H9 (cell line): ENCODE results near the gene NUDT22. TPM values are rescaled to one million over a fixed set of nuclear protein-coding genes. Genes with fewer than 3 reads are reported as not detected.
A peak's percentile ranks its signal among the peaks of the same experiment; 100 is the strongest.

Experiments
- DNase-seq: peaks from one replicate; pipeline ENCODE4 v3.0.0-alpha.2; 2017
- H2AFZ ChIP-seq: one replicate; pipeline ENCODE4 v1.6.1; 2013; ENCODE audit warnings: mild to moderate bottlenecking, low read length, control low read depth, moderate library complexity
- H2AK5ac ChIP-seq: 2 replicates; pipeline ENCODE4 v1.6.1; 2013; ENCODE audit warnings: low read length, control low read depth, mixed read lengths; ENCODE audit not compliant: insufficient read length
- H2BK120ac ChIP-seq: one replicate; pipeline ENCODE4 v1.6.1; 2013; ENCODE audit warnings: low read depth, mild to moderate bottlenecking, low read length, control low read depth, inconsistent platforms; ENCODE audit not compliant: poor library complexity, severe bottlenecking
- H2BK12ac ChIP-seq: 2 replicates; pipeline ENCODE4 v1.6.1; 2013; ENCODE audit warnings: low read length, control low read depth, mixed read lengths, low read depth; ENCODE audit not compliant: insufficient read length
- H2BK15ac ChIP-seq: 2 replicates; pipeline ENCODE4 v1.6.1; 2013; ENCODE audit warnings: low read depth, low read length, control low read depth
- H2BK20ac ChIP-seq: one replicate; pipeline ENCODE4 v1.6.1; 2013; ENCODE audit warnings: low read depth, mild to moderate bottlenecking, low read length, control low read depth, inconsistent platforms; ENCODE audit not compliant: poor library complexity, severe bottlenecking
- H2BK5ac ChIP-seq: 2 replicates; pipeline ENCODE4 v1.6.1; 2013; ENCODE audit warnings: low read length, control low read depth, mixed read lengths; ENCODE audit not compliant: insufficient read length
- H3K14ac ChIP-seq: 2 replicates; pipeline ENCODE4 v1.6.1; 2013; ENCODE audit warnings: low read length, control low read depth; ENCODE audit not compliant: insufficient read depth
- H3K18ac ChIP-seq: 2 replicates; pipeline ENCODE4 v1.6.1; 2013; ENCODE audit warnings: low read depth, mild to moderate bottlenecking, mixed read lengths, low read length, control low read depth; ENCODE audit not compliant: insufficient read length
- H3K23ac ChIP-seq: 2 replicates; pipeline ENCODE4 v1.6.1; 2013; ENCODE audit warnings: low read length, control low read depth, mixed read lengths, low read depth; ENCODE audit not compliant: insufficient read length
- H3K23me2 ChIP-seq: 2 replicates; pipeline ENCODE4 v1.6.1; 2013; ENCODE audit warnings: low read depth, mild to moderate bottlenecking, mixed read lengths, low read length, control low read depth; ENCODE audit not compliant: insufficient read length, poor library complexity, severe bottlenecking
- H3K27ac ChIP-seq: 2 replicates; pipeline ENCODE4 v1.5.1; 2013; ENCODE audit warnings: low read length, control low read depth, mixed read lengths, low read depth; ENCODE audit not compliant: insufficient read length
- H3K27me3 ChIP-seq: 2 replicates; pipeline ENCODE4 v1.6.1; 2013; ENCODE audit warnings: low read length, control low read depth, inconsistent platforms; ENCODE audit not compliant: insufficient read depth
- H3K4ac ChIP-seq: 2 replicates; pipeline ENCODE4 v1.6.1; 2013; ENCODE audit warnings: low read depth, mild to moderate bottlenecking, control low read depth, inconsistent platforms, low read length, moderate library complexity
- H3K4me1 ChIP-seq: 2 replicates; pipeline ENCODE4 v1.6.1; 2013; ENCODE audit warnings: low read length, control low read depth, inconsistent platforms; ENCODE audit not compliant: insufficient read depth
- H3K4me2 ChIP-seq: 2 replicates; pipeline ENCODE4 v1.6.1; 2013; ENCODE audit warnings: low read length, control low read depth, mixed read lengths; ENCODE audit not compliant: insufficient read length, insufficient read depth
- H3K56ac ChIP-seq: 2 replicates; pipeline ENCODE4 v1.6.1; 2013; ENCODE audit warnings: low read depth, mild to moderate bottlenecking, mixed read lengths, low read length, control low read depth; ENCODE audit not compliant: insufficient read length
- H3K79me1 ChIP-seq: 2 replicates; pipeline ENCODE4 v1.6.1; 2013; ENCODE audit warnings: low read depth, mild to moderate bottlenecking, moderate library complexity, low read length, control low read depth, inconsistent platforms; ENCODE audit not compliant: insufficient read depth, poor library complexity, severe bottlenecking
- H3K79me2 ChIP-seq: 2 replicates; pipeline ENCODE4 v1.6.1; 2013; ENCODE audit warnings: low read length, control low read depth, inconsistent platforms; ENCODE audit not compliant: insufficient read depth
- H3K9ac ChIP-seq: 2 replicates; pipeline ENCODE4 v1.6.1; 2013; ENCODE audit warnings: low read length, control low read depth, mixed read lengths; ENCODE audit not compliant: insufficient read length; ENCODE audit errors: extremely low read depth
- H3K9me3 ChIP-seq: one replicate; pipeline ENCODE4 v1.6.1; 2013; ENCODE audit warnings: low read depth, low read length, inconsistent platforms; ENCODE audit not compliant: control insufficient read depth
- H3T11ph ChIP-seq: one replicate; pipeline ENCODE4 v1.6.1; 2013; ENCODE audit warnings: mild to moderate bottlenecking, low read length, control low read depth, inconsistent platforms
- H4K20me1 ChIP-seq: one replicate; pipeline ENCODE4 v1.6.1; 2013; ENCODE audit not compliant: control insufficient read depth, insufficient read length, insufficient read depth
- H4K5ac ChIP-seq: 2 replicates; pipeline ENCODE4 v1.6.1; 2013; ENCODE audit warnings: low read depth, mild to moderate bottlenecking, mixed read lengths, low read length, control low read depth; ENCODE audit not compliant: insufficient read length
- H4K8ac ChIP-seq: replicated peaks from 2 replicates; pipeline ENCODE4 v1.6.1; 2013; ENCODE audit warnings: low read length, control low read depth, mixed read lengths, low read depth; ENCODE audit not compliant: insufficient read length
- H4K91ac ChIP-seq: 2 replicates; pipeline ENCODE4 v1.6.1; 2013; ENCODE audit warnings: low read depth, mild to moderate bottlenecking, moderate library complexity, mixed read lengths, low read length, control low read depth; ENCODE audit not compliant: insufficient read length
- H3K27ac Mint-ChIP-seq, 3 experiments: 2 replicates in 2 of 3; 3 replicates in 1 of 3; pipeline ENCODE4 v1.8.0; 2020 to 2021; ENCODE audit warnings: mixed read lengths in 3 of 3, mild to moderate bottlenecking in 1 of 3, moderate library complexity in 1 of 3
- H3K27me3 Mint-ChIP-seq: 2 replicates; pipeline ENCODE4 v1.8.0; 2021; ENCODE audit warnings: low read depth, mild to moderate bottlenecking, moderate library complexity, mixed read lengths
- H3K36me3 Mint-ChIP-seq, 3 experiments: 2 replicates in 2 of 3; 3 replicates in 1 of 3; pipeline ENCODE4 v1.8.0; 2020 to 2021; ENCODE audit warnings: low read depth in 3 of 3, mixed read lengths in 3 of 3; ENCODE audit not compliant: insufficient read depth in 1 of 3
- H3K4me1 Mint-ChIP-seq, 2 experiments: 2 replicates each; pipeline ENCODE4 v1.8.0; 2020; ENCODE audit warnings: mixed read lengths in 2 of 2
- H3K4me3 Mint-ChIP-seq, 2 experiments: 2 replicates in 1 of 2; 3 replicates in 1 of 2; pipeline ENCODE4 v1.8.0; 2020 to 2021; ENCODE audit warnings: mild to moderate bottlenecking in 2 of 2, mixed read lengths in 2 of 2, moderate library complexity in 1 of 2
- H3K9me3 Mint-ChIP-seq, 2 experiments: 2 replicates in 1 of 2; 3 replicates in 1 of 2; pipeline ENCODE4 v1.8.0; 2020; ENCODE audit warnings: mild to moderate bottlenecking in 2 of 2, mixed read lengths in 2 of 2, moderate library complexity in 1 of 2
- WGBS: extraction: QIAGEN DNeasy Blood & Tissue Kit; methylation state at CpG from one replicate; pipeline ENCODE4 v1.1.7; 2013; ENCODE audit warnings: missing lambda C conversion rate, low lambda C conversion rate, mixed read lengths; ENCODE audit not compliant: insufficient read length; ENCODE audit errors: extremely low coverage; 5-methylcytosine and 5-hydroxymethylcytosine counted together
- total RNA-seq: library from RNA; stranded (reverse); gene quantifications from 2 replicates; pipeline ENCODE4 v1.2.1, GENCODE V29; 2021
- TF ChIP-seq, protein P1 (sequence below): fragments of 200-600 bp; sonication (generic); conservative IDR thresholded peaks from 3 replicates; pipeline ENCODE4 v1.8.0; 2021; ENCODE audit warnings: antibody characterized with exemption, mild to moderate bottlenecking

The NUDT22 gene
- total RNA-seq, 1 experiment from 2014 or later, result 39.6 TPM

DNA sequence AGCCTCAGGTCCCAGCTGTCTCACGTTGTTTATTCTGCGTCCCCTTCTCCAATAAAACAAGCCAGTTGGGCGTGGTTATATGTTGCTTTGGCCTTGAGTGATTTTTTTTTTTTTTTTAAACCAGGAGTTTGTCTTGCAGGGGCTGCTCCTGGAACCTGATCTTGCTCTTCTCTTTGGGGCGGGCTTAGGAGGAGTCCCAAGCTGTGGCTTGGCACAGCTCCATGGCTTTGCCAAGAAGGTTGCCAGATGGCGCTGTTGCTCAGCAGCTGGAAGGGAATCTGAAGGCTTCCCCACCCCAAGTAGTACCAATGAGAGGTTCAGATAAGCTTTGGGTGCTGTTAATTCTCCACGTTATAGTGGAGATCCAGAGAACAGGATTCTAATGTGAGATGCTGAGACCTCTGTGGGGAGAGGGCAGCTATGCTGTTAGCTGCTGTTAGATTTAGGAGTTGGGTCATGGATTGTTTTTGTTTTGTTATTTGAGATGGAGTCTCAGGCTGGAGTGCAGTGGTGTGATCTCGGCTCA is 21.5 kb upstream of the NUDT22 start:
- H3K9me3 ChIP-seq, result no peaks in the 10 kb centered on the region
- H2AK5ac ChIP-seq, result no peak overlapping the region
- no peak overlapping the region for H3K14ac ChIP-seq
- no peaks in the 10 kb centered on the region for H4K20me1 ChIP-seq
- no peaks in the 10 kb centered on the region for H3K79me1 ChIP-seq
- no peak overlapping the region for H2BK120ac ChIP-seq
- H2BK5ac ChIP-seq, result no peak overlapping the region
- H3K79me2 ChIP-seq, result no peaks in the 10 kb centered on the region
- no peak overlapping the region for H4K91ac ChIP-seq
- H3T11ph ChIP-seq, result no peak overlapping the region
- no peak overlapping the region for H3K27ac ChIP-seq
- Mint-ChIP-seq H3K27me3 (no peaks in the 10 kb centered on the region), H3K4me3 (peak overlapping the region in 1 of 2 experiments; percentile 16; a peak in 3 of 5 replicates), H3K4me1 (peaks cover 13 to 14% of the 10 kb centered on the region in 2 experiments), H3K36me3 (peaks cover 41 to 78% (median 69%) of the 10 kb centered on the region in 3 experiments; a peak in 6 of 7 replicates), H3K27ac (peak overlapping the region; percentile 62 to 91 (median 88); a peak in 5 of 7 replicates), H3K9me3 (no peaks in the 10 kb centered on the region; a peak in 1 of 5 replicates)
- no peak overlapping the region for H3K56ac ChIP-seq
- H3K4ac ChIP-seq, result no peak overlapping the region
- TF ChIP-seq, protein P1, sequence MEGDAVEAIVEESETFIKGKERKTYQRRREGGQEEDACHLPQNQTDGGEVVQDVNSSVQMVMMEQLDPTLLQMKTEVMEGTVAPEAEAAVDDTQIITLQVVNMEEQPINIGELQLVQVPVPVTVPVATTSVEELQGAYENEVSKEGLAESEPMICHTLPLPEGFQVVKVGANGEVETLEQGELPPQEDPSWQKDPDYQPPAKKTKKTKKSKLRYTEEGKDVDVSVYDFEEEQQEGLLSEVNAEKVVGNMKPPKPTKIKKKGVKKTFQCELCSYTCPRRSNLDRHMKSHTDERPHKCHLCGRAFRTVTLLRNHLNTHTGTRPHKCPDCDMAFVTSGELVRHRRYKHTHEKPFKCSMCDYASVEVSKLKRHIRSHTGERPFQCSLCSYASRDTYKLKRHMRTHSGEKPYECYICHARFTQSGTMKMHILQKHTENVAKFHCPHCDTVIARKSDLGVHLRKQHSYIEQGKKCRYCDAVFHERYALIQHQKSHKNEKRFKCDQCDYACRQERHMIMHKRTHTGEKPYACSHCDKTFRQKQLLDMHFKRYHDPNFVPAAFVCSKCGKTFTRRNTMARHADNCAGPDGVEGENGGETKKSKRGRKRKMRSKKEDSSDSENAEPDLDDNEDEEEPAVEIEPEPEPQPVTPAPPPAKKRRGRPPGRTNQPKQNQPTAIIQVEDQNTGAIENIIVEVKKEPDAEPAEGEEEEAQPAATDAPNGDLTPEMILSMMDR, result peak; percentile 78
- no peaks in the 10 kb centered on the region for H3K27me3 ChIP-seq
- no peak overlapping the region for H4K5ac ChIP-seq
- no CpG with 5 or more reads among the region's 7 CpGs for WGBS
- no peak overlapping the region for H3K18ac ChIP-seq
- no peaks in the 10 kb centered on the region for H3K23me2 ChIP-seq
- H2BK15ac ChIP-seq, result no peak overlapping the region
- H2AFZ ChIP-seq, result no peak overlapping the region
- H4K8ac ChIP-seq, result no peak overlapping the region
- H3K4me1 ChIP-seq, result no peaks in the 10 kb centered on the region
- no peak overlapping the region for H3K23ac ChIP-seq
- no peak overlapping the region for H3K4me2 ChIP-seq
- no peak overlapping the region for H2BK12ac ChIP-seq
- no peak overlapping the region for H2BK20ac ChIP-seq
- no peak overlapping the region for H3K9ac ChIP-seq
- peak; percentile 84 for DNase-seq
